H9 (cell line): ENCODE results near the gene MYO15B. TPM values are rescaled to one million over a fixed set of nuclear protein-coding genes. Genes with fewer than 3 reads are reported as not detected.

ENCODE experiments used
- DNase-seq: peaks from one replicate; pipeline ENCODE4 v3.0.0-alpha.2; 2017
- H2AFZ ChIP-seq: one replicate; pipeline ENCODE4 v1.6.1; 2013; ENCODE audit warnings: mild to moderate bottlenecking, low read length, control low read depth, moderate library complexity
- H2AK5ac ChIP-seq: 2 replicates; pipeline ENCODE4 v1.6.1; 2013; ENCODE audit warnings: low read length, control low read depth, mixed read lengths; ENCODE audit not compliant: insufficient read length
- H2BK120ac ChIP-seq: one replicate; pipeline ENCODE4 v1.6.1; 2013; ENCODE audit warnings: low read depth, mild to moderate bottlenecking, low read length, control low read depth, inconsistent platforms; ENCODE audit not compliant: poor library complexity, severe bottlenecking
- H2BK12ac ChIP-seq: 2 replicates; pipeline ENCODE4 v1.6.1; 2013; ENCODE audit warnings: low read length, control low read depth, mixed read lengths, low read depth; ENCODE audit not compliant: insufficient read length
- H2BK15ac ChIP-seq: 2 replicates; pipeline ENCODE4 v1.6.1; 2013; ENCODE audit warnings: low read depth, low read length, control low read depth
- H2BK20ac ChIP-seq: one replicate; pipeline ENCODE4 v1.6.1; 2013; ENCODE audit warnings: low read depth, mild to moderate bottlenecking, low read length, control low read depth, inconsistent platforms; ENCODE audit not compliant: poor library complexity, severe bottlenecking
- H2BK5ac ChIP-seq: 2 replicates; pipeline ENCODE4 v1.6.1; 2013; ENCODE audit warnings: low read length, control low read depth, mixed read lengths; ENCODE audit not compliant: insufficient read length
- H3K14ac ChIP-seq: 2 replicates; pipeline ENCODE4 v1.6.1; 2013; ENCODE audit warnings: low read length, control low read depth; ENCODE audit not compliant: insufficient read depth
- H3K18ac ChIP-seq: 2 replicates; pipeline ENCODE4 v1.6.1; 2013; ENCODE audit warnings: low read depth, mild to moderate bottlenecking, mixed read lengths, low read length, control low read depth; ENCODE audit not compliant: insufficient read length
- H3K23ac ChIP-seq: 2 replicates; pipeline ENCODE4 v1.6.1; 2013; ENCODE audit warnings: low read length, control low read depth, mixed read lengths, low read depth; ENCODE audit not compliant: insufficient read length
- H3K23me2 ChIP-seq: 2 replicates; pipeline ENCODE4 v1.6.1; 2013; ENCODE audit warnings: low read depth, mild to moderate bottlenecking, mixed read lengths, low read length, control low read depth; ENCODE audit not compliant: insufficient read length, poor library complexity, severe bottlenecking
- H3K27ac ChIP-seq: 2 replicates; pipeline ENCODE4 v1.5.1; 2013; ENCODE audit warnings: low read length, control low read depth, mixed read lengths, low read depth; ENCODE audit not compliant: insufficient read length
- H3K27me3 ChIP-seq: 2 replicates; pipeline ENCODE4 v1.6.1; 2013; ENCODE audit warnings: low read length, control low read depth, inconsistent platforms; ENCODE audit not compliant: insufficient read depth
- H3K4ac ChIP-seq: 2 replicates; pipeline ENCODE4 v1.6.1; 2013; ENCODE audit warnings: low read depth, mild to moderate bottlenecking, control low read depth, inconsistent platforms, low read length, moderate library complexity
- H3K4me1 ChIP-seq: 2 replicates; pipeline ENCODE4 v1.6.1; 2013; ENCODE audit warnings: low read length, control low read depth, inconsistent platforms; ENCODE audit not compliant: insufficient read depth
- H3K4me2 ChIP-seq: 2 replicates; pipeline ENCODE4 v1.6.1; 2013; ENCODE audit warnings: low read length, control low read depth, mixed read lengths; ENCODE audit not compliant: insufficient read length, insufficient read depth
- H3K56ac ChIP-seq: 2 replicates; pipeline ENCODE4 v1.6.1; 2013; ENCODE audit warnings: low read depth, mild to moderate bottlenecking, mixed read lengths, low read length, control low read depth; ENCODE audit not compliant: insufficient read length
- H3K79me1 ChIP-seq: 2 replicates; pipeline ENCODE4 v1.6.1; 2013; ENCODE audit warnings: low read depth, mild to moderate bottlenecking, moderate library complexity, low read length, control low read depth, inconsistent platforms; ENCODE audit not compliant: insufficient read depth, poor library complexity, severe bottlenecking
- H3K79me2 ChIP-seq: 2 replicates; pipeline ENCODE4 v1.6.1; 2013; ENCODE audit warnings: low read length, control low read depth, inconsistent platforms; ENCODE audit not compliant: insufficient read depth
- H3K9ac ChIP-seq: 2 replicates; pipeline ENCODE4 v1.6.1; 2013; ENCODE audit warnings: low read length, control low read depth, mixed read lengths; ENCODE audit not compliant: insufficient read length; ENCODE audit errors: extremely low read depth
- H3K9me3 ChIP-seq: one replicate; pipeline ENCODE4 v1.6.1; 2013; ENCODE audit warnings: low read depth, low read length, inconsistent platforms; ENCODE audit not compliant: control insufficient read depth
- H3T11ph ChIP-seq: one replicate; pipeline ENCODE4 v1.6.1; 2013; ENCODE audit warnings: mild to moderate bottlenecking, low read length, control low read depth, inconsistent platforms
- H4K20me1 ChIP-seq: one replicate; pipeline ENCODE4 v1.6.1; 2013; ENCODE audit not compliant: control insufficient read depth, insufficient read length, insufficient read depth
- H4K5ac ChIP-seq: 2 replicates; pipeline ENCODE4 v1.6.1; 2013; ENCODE audit warnings: low read depth, mild to moderate bottlenecking, mixed read lengths, low read length, control low read depth; ENCODE audit not compliant: insufficient read length
- H4K8ac ChIP-seq: replicated peaks from 2 replicates; pipeline ENCODE4 v1.6.1; 2013; ENCODE audit warnings: low read length, control low read depth, mixed read lengths, low read depth; ENCODE audit not compliant: insufficient read length
- H4K91ac ChIP-seq: 2 replicates; pipeline ENCODE4 v1.6.1; 2013; ENCODE audit warnings: low read depth, mild to moderate bottlenecking, moderate library complexity, mixed read lengths, low read length, control low read depth; ENCODE audit not compliant: insufficient read length
- H3K27ac Mint-ChIP-seq, 3 experiments: 2 replicates in 2 of 3; 3 replicates in 1 of 3; pipeline ENCODE4 v1.8.0; 2020 to 2021; ENCODE audit warnings: mixed read lengths in 3 of 3, mild to moderate bottlenecking in 1 of 3, moderate library complexity in 1 of 3
- H3K27me3 Mint-ChIP-seq: 2 replicates; pipeline ENCODE4 v1.8.0; 2021; ENCODE audit warnings: low read depth, mild to moderate bottlenecking, moderate library complexity, mixed read lengths
- H3K36me3 Mint-ChIP-seq, 3 experiments: 2 replicates in 2 of 3; 3 replicates in 1 of 3; pipeline ENCODE4 v1.8.0; 2020 to 2021; ENCODE audit warnings: low read depth in 3 of 3, mixed read lengths in 3 of 3; ENCODE audit not compliant: insufficient read depth in 1 of 3
- H3K4me1 Mint-ChIP-seq, 2 experiments: 2 replicates each; pipeline ENCODE4 v1.8.0; 2020; ENCODE audit warnings: mixed read lengths in 2 of 2
- H3K4me3 Mint-ChIP-seq, 2 experiments: 2 replicates in 1 of 2; 3 replicates in 1 of 2; pipeline ENCODE4 v1.8.0; 2020 to 2021; ENCODE audit warnings: mild to moderate bottlenecking in 2 of 2, mixed read lengths in 2 of 2, moderate library complexity in 1 of 2
- H3K9me3 Mint-ChIP-seq, 2 experiments: 2 replicates in 1 of 2; 3 replicates in 1 of 2; pipeline ENCODE4 v1.8.0; 2020; ENCODE audit warnings: mild to moderate bottlenecking in 2 of 2, mixed read lengths in 2 of 2, moderate library complexity in 1 of 2
- CTCF ChIP-seq: fragments of 200-600 bp; sonication (generic); conservative IDR thresholded peaks from 3 replicates; pipeline ENCODE4 v1.8.0; 2021; ENCODE audit warnings: antibody characterized with exemption, mild to moderate bottlenecking
- WGBS: extraction: QIAGEN DNeasy Blood & Tissue Kit; methylation state at CpG from one replicate; pipeline ENCODE4 v1.1.7; 2013; ENCODE audit warnings: missing lambda C conversion rate, low lambda C conversion rate, mixed read lengths; ENCODE audit not compliant: insufficient read length; ENCODE audit errors: extremely low coverage; 5-methylcytosine and 5-hydroxymethylcytosine counted together
- total RNA-seq: library from RNA; stranded (reverse); gene quantifications from 2 replicates; pipeline ENCODE4 v1.2.1, GENCODE V29; 2021

The MYO15B gene
- total RNA-seq, 1 experiment from 2014 or later: 41.9 TPM

- H3K27ac Mint-ChIP-seq: 0 out of 7 replicates have a peak overlapping the region, but pooled peaks of 1 of the 3 experiments have one; percentile 38
- no peak overlapping the region for H3K4me2 ChIP-seq
- H3K79me1 ChIP-seq: no peaks in the 10 kb centered on the region
- no peak overlapping the region for H4K91ac ChIP-seq
- no peak overlapping the region for H3K4ac ChIP-seq
- H3K36me3 Mint-ChIP-seq: peaks cover 0 to 4% (median 0%) of the 10 kb centered on the region in 3 experiments; a peak in 1 of 7 replicates
- no peak overlapping the region for H2BK15ac ChIP-seq
- no peaks in the 10 kb centered on the region for H3K27me3 ChIP-seq
- no peak overlapping the region for H3K18ac ChIP-seq
- no peak overlapping the region for H2BK120ac ChIP-seq
- H3K4me1 Mint-ChIP-seq: peaks cover 16 to 24% of the 10 kb centered on the region in 2 experiments
- no peak overlapping the region for H2BK5ac ChIP-seq
- no peaks in the 10 kb centered on the region for H3K79me2 ChIP-seq
- no peak overlapping the region for H4K8ac ChIP-seq
- WGBS: no CpG with 5 or more reads among the region's 16 CpGs
- no peak overlapping the region for H3T11ph ChIP-seq
- DNase-seq: no peak
- H3K56ac ChIP-seq: no peak overlapping the region
- H3K4me1 ChIP-seq: no peaks in the 10 kb centered on the region; the same call in 1 of the 2 replicates
- no peak overlapping the region for H2BK20ac ChIP-seq
- no peak overlapping the region for H3K4me3 Mint-ChIP-seq
- H2AK5ac ChIP-seq: no peak overlapping the region
- no peak overlapping the region for H4K5ac ChIP-seq
- H3K27ac ChIP-seq: no peak overlapping the region
- no peak overlapping the region for H2BK12ac ChIP-seq
- H2AFZ ChIP-seq: no peak overlapping the region
- H3K27me3 Mint-ChIP-seq: no peaks in the 10 kb centered on the region
- no peak overlapping the region for H3K9ac ChIP-seq
- H4K20me1 ChIP-seq: no peaks in the 10 kb centered on the region
- H3K23me2 ChIP-seq: no peaks in the 10 kb centered on the region
- H3K23ac ChIP-seq: no peak overlapping the region
- H3K9me3 ChIP-seq: no peaks in the 10 kb centered on the region
- no peaks in the 10 kb centered on the region for H3K9me3 Mint-ChIP-seq
- no peak overlapping the region for H3K14ac ChIP-seq
- no peak for TF ChIP-seq CTCF
Measured at GRCh38 chr17:75635610-75636202, 48.1 kb downstream of the MYO15B start.
